K562 (cell line): ENCODE results near the gene HMGN1. TPM values are rescaled to one million over a fixed set of nuclear protein-coding genes. Genes with fewer than 3 reads are reported as not detected.

Experiments used
- BCOR ChIP-seq: fragments of 450-650 bp; IDR thresholded peaks from 2 replicates; pipeline ENCODE4 v1.6.1; 2016
- CBX1 ChIP-seq: sonication (generic); IDR thresholded peaks from 2 replicates; pipeline ENCODE4 v1.6.1; 2016; ENCODE audit warnings: antibody characterized with exemption, low read depth, mild to moderate bottlenecking
- ETV5 ChIP-seq: sonication (generic); formaldehyde crosslinking; IDR thresholded peaks from 2 replicates; pipeline ENCODE4 v1.4.0; 2020; ENCODE audit warnings: low read depth, mild to moderate bottlenecking, missing genetic modification reagents
- GATAD2B ChIP-seq: fragments of 450-650 bp; IDR thresholded peaks from 2 replicates; pipeline ENCODE4 v1.6.1; 2017; ENCODE audit warnings: mild to moderate bottlenecking, borderline replicate concordance
- HES1 ChIP-seq: fragments of 450-650 bp; IDR thresholded peaks from 2 replicates; pipeline ENCODE4 v1.6.1; 2016; ENCODE audit warnings: low read depth, mild to moderate bottlenecking, moderate library complexity
- PHTF2 ChIP-seq: fragments of 250-450 bp; sonication (Bioruptor Pico); IDR thresholded peaks from 2 replicates; pipeline ENCODE4 v1.5.0; 2021; ENCODE audit warnings: mild to moderate bottlenecking
- RNF2 ChIP-seq: sonication (generic); IDR thresholded peaks from 2 replicates; pipeline ENCODE4 v1.6.1; 2016
- SIX5 ChIP-seq, 2 experiments: IDR thresholded peaks; 2 replicates each; pipeline ENCODE4 v1.6.1; 2011; ENCODE audit warnings: low read length in 2 of 2, borderline replicate concordance in 1 of 2, low read depth in 1 of 2, mild to moderate bottlenecking in 1 of 2, moderate library complexity in 1 of 2; ENCODE audit not compliant: insufficient read depth in 1 of 2
- SUPT5H ChIP-seq: fragments of 450-650 bp; IDR thresholded peaks from 2 replicates; pipeline ENCODE4 v1.6.1; 2016
- TARDBP ChIP-seq: fragments of 450-650 bp; IDR thresholded peaks from 2 replicates; pipeline ENCODE4 v1.6.1; 2016
- U2AF2 ChIP-seq: fragments of 200-400 bp; formaldehyde crosslinking; optimal IDR thresholded peaks from 2 replicates; pipeline ENCODE3; 2017; ENCODE audit warnings: low read depth, mild to moderate bottlenecking, low read length
- YY1 ChIP-seq, 3 experiments: IDR thresholded peaks; 2 replicates each; pipeline ENCODE4 v1.6.1; 2011; ENCODE audit warnings: low read length in 2 of 3, mild to moderate bottlenecking in 2 of 3, moderate library complexity in 2 of 3, borderline replicate concordance in 1 of 3, control low read depth in 1 of 3, low read depth in 1 of 3; ENCODE audit not compliant: insufficient read depth in 3 of 3, insufficient replicate concordance in 2 of 3, control insufficient read depth in 1 of 3, insufficient read length in 1 of 3; ENCODE audit errors: extremely low read depth in 1 of 3
- ZNF318 ChIP-seq, 2 experiments: fragments of 450-650 bp; IDR thresholded peaks; 2 replicates each; pipeline ENCODE4 v1.6.1; 2016; ENCODE audit warnings: mild to moderate bottlenecking in 2 of 2, borderline replicate concordance in 1 of 2, low read depth in 1 of 2, moderate library complexity in 1 of 2
- polyA plus RNA-seq, 8 experiments: library from polyadenylated mRNA; depleted of rRNA in 4 of 8; stranded (reverse) in 5 of 8; unstranded in 3 of 8; fragments of >200 nt; fragmentation: Nextera tagmentation in 2 of 8; fragmentation: Illumina TruSeq in 1 of 8; extraction: Ambion mirVana in 2 of 8; extraction: Trizol in 1 of 8; gene quantifications; 2 replicates each; pipeline versions ENCODE4 v1.2.1 to v1.2.3, GENCODE V29; 2011 to 2014; ENCODE audit warnings: inconsistent platforms in 1 of 8, missing spikeins in 1 of 8
- total RNA-seq, 7 experiments: library from RNA; depleted of rRNA in 6 of 7; stranded (reverse); fragments of >200 nt in 6 of 7; fragmentation: Illumina TruSeq in 2 of 7; extraction: Trizol in 2 of 7; gene quantifications; 2 replicates each; pipeline versions ENCODE4 v1.2.1 to v1.2.3, GENCODE V29; 2011 to 2021; ENCODE audit warnings: low replicate concordance in 1 of 7
- TF ChIP-seq, protein P1 (sequence below): fragments of 250-450 bp; sonication (Bioruptor Pico); IDR thresholded peaks from 2 replicates; pipeline ENCODE4 v1.4.0; 2020; ENCODE audit warnings: mild to moderate bottlenecking, moderate library complexity

The HMGN1 gene
- total and polyA plus RNA-seq, 9 of the 15 experiments (the other 6 are each of a cell fraction or from before 2014, with no cell fraction given) = 124 to 626 (median 498) TPM

GRCh38 chr21:39388038-39388810, 39.3 kb upstream of the HMGN1 start (continued):
- TF ChIP-seq, protein P1, sequence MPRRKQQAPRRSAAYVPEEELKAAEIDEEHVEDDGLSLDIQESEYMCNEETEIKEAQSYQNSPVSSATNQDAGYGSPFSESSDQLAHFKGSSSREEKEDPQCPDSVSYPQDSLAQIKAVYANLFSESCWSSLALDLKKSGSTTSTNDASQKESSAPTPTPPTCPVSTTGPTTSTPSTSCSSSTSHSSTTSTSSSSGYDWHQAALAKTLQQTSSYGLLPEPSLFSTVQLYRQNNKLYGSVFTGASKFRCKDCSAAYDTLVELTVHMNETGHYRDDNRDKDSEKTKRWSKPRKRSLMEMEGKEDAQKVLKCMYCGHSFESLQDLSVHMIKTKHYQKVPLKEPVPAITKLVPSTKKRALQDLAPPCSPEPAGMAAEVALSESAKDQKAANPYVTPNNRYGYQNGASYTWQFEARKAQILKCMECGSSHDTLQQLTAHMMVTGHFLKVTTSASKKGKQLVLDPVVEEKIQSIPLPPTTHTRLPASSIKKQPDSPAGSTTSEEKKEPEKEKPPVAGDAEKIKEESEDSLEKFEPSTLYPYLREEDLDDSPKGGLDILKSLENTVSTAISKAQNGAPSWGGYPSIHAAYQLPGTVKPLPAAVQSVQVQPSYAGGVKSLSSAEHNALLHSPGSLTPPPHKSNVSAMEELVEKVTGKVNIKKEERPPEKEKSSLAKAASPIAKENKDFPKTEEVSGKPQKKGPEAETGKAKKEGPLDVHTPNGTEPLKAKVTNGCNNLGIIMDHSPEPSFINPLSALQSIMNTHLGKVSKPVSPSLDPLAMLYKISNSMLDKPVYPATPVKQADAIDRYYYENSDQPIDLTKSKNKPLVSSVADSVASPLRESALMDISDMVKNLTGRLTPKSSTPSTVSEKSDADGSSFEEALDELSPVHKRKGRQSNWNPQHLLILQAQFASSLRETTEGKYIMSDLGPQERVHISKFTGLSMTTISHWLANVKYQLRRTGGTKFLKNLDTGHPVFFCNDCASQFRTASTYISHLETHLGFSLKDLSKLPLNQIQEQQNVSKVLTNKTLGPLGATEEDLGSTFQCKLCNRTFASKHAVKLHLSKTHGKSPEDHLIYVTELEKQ (CRISPR knock-in tag) = no peak
- TF ChIP-seq TARDBP (peak; percentile 80; the same call in 1 of the 2 replicates), U2AF2 (no peak), PHTF2 (CRISPR knock-in tag) (no peak), SIX5 (IDR thresholded peaks at IDR 0.05; ENCODE audit: borderline replicate concordance in 1 of 2, insufficient read depth in 1 of 2, low read depth in 1 of 2, low read length in 2 of 2) (no peak), BCOR (peak; percentile 40; the same call in 1 of the 2 replicates), HES1 (0 out of 2 replicates have a peak, but pooled peaks have one; percentile 14), ZNF318 (IDR thresholded peaks at IDR 0.05; ENCODE audit: borderline replicate concordance in 1 of 2, low read depth in 1 of 2) (peak in 1 of 2 experiments; percentile 21; a peak in 1 of 4 replicates), SUPT5H (peak; percentile 51; the same call in 1 of the 2 replicates), YY1 (IDR thresholded peaks at IDR 0.05; ENCODE audit: borderline replicate concordance in 1 of 3, control insufficient read depth in 1 of 3, extremely low read depth in 1 of 3, insufficient read depth in 3 of 3, insufficient read length in 1 of 3, insufficient replicate concordance in 2 of 3, low read depth in 1 of 3, low read length in 2 of 3) (peak in 2 of 3 experiments; percentile 37 to 42), CBX1 (peak; percentile 84; the same call in 1 of the 2 replicates), GATAD2B (peak; percentile 67; the same call in 1 of the 2 replicates), RNF2 (no peak; the same call in 1 of the 2 replicates), ETV5 (CRISPR knock-in tag) (peak; percentile 38; the same call in 1 of the 2 replicates)
